Measurements from ENCODE around the gene CRLF3.
"Not testable (repeated sequence)": the region's sequence is repeated elsewhere in the genome, so short reads cannot be mapped to it uniquely, and the experiment has no call there.

CRLF3 gene

DNA sequence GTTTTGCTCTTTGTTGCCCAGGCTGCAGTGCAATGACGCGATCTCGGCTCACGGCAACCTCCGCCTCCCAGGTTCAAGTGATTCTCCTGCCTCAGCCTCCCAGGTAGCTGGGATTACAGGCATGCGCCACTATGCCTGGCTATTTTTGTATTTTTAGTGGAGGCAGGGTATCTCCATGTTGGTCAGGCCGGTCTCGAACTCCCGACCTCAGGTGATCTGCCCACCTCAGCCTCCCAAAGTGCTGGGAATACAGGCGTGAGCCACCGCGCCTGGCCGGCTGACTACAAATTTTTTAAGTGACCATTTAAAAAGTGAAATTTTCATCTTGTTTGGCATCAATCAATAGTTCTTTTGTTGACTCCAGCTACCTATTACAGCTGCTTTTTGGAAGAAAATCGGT, 90.3 kb downstream of the CRLF3 start:
- H3K36me3 ChIP-seq (ENCODE audit: control insufficient read depth in 1 of 2, insufficient read depth in 2 of 2, low read length in 2 of 2); H3K4me1 ChIP-seq (ENCODE audit: control insufficient read depth in 1 of 2, insufficient read depth in 2 of 2, low read length in 2 of 2); H3K27me3 ChIP-seq (ENCODE audit: low read depth, low read length); H3K9me3 ChIP-seq (ENCODE audit: control insufficient read depth in 1 of 2, low read length in 2 of 2); H3K4me3 ChIP-seq (ENCODE audit: low read depth in 1 of 2, low read length in 2 of 2); H3K27ac ChIP-seq (ENCODE audit: low read length): not testable (repeated sequence)
